Suprapubic skin (tissue), 4 donors: ENCODE results near the gene LEFTY2.

ENCODE experiments used
- POLR2A ChIP-seq, 2 donors: fragments of 450-650 bp; IDR thresholded peaks; one replicate each; pipeline ENCODE4 v1.6.1; 2017; ENCODE audit warnings: antibody characterized with exemption in 2 of 2, mild to moderate bottlenecking in 2 of 2, moderate library complexity in 2 of 2
- POLR2AphosphoS5 ChIP-seq, 3 donors: sonication (generic); formaldehyde crosslinking; IDR thresholded peaks; one replicate each; pipeline ENCODE4 v1.6.1; 2017; ENCODE audit warnings: antibody characterized with exemption in 3 of 3
- TF ChIP-seq, protein P1 (sequence below), 2 donors: fragments of 200-600 bp in 1 of 2; fragments of 450-650 bp in 1 of 2; sonication (generic) in 1 of 2; IDR thresholded peaks; one replicate each; pipeline ENCODE4 v1.5.1; 2016 to 2019; ENCODE audit warnings: antibody characterized with exemption in 2 of 2, mild to moderate bottlenecking in 1 of 2, moderate library complexity in 1 of 2

- TF ChIP-seq POLR2A (IDR thresholded peaks at IDR 0.05) = no peak
- TF ChIP-seq, protein P1, sequence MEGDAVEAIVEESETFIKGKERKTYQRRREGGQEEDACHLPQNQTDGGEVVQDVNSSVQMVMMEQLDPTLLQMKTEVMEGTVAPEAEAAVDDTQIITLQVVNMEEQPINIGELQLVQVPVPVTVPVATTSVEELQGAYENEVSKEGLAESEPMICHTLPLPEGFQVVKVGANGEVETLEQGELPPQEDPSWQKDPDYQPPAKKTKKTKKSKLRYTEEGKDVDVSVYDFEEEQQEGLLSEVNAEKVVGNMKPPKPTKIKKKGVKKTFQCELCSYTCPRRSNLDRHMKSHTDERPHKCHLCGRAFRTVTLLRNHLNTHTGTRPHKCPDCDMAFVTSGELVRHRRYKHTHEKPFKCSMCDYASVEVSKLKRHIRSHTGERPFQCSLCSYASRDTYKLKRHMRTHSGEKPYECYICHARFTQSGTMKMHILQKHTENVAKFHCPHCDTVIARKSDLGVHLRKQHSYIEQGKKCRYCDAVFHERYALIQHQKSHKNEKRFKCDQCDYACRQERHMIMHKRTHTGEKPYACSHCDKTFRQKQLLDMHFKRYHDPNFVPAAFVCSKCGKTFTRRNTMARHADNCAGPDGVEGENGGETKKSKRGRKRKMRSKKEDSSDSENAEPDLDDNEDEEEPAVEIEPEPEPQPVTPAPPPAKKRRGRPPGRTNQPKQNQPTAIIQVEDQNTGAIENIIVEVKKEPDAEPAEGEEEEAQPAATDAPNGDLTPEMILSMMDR (IDR thresholded peaks at IDR 0.05) = no peak
- no peak for TF ChIP-seq POLR2AphosphoS5 (IDR thresholded peaks at IDR 0.05)
Observed at GRCh38 chr1:225908013-225908640, 32.9 kb downstream of the LEFTY2 start.
